ENCODE results near the gene EPAS1. TPM values are rescaled to one million over a fixed set of nuclear protein-coding genes. Genes with fewer than 3 reads are reported as not detected.

Gene EPAS1
- total RNA-seq, 2 experiments from 2014 or later, result 12.6 to 16.0 TPM

DNA sequence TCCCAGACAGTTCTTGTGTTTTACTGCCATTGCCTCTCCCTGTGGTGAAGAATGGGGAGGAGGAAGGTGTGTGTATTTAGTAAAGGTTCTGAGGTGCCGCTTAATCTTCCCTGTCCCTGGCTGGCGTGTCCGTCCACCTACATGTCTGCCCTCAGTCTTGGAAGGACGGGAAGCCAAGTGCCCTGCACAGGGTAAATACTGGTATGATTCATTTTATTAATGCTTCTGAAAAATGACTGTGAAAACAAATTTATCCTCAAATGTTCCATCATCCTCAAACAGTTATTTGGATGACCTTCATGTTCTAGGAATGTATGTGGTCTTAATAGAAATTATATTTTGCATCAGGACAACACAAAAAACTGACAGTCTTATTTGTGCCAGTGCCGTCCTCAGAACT lies 6.6 kb downstream of the EPAS1 start:
- POLR2A ChIA-PET, result interaction anchor here (0.8 kb wide), 1 partner anchor 65 kb away, joined by 3 read pairs; no protein-coding TSS in a partner anchor
- no peak for ATAC-seq
- Mint-ChIP-seq H3K27me3 (peaks cover 43% of the 10 kb centered on the region), H3K4me1 (peaks cover 34% of the 10 kb centered on the region), H3K27ac (no peak overlapping the region), H3K4me3 (no peak overlapping the region), H3K9me3 (ENCODE audit: low read depth) (no peaks in the 10 kb centered on the region), H3K36me3 (ENCODE audit: low read depth) (no peaks in the 10 kb centered on the region)
- intact Hi-C loops (cut with DNase I, micrococcal nuclease), result no loop called here
- CTCF ChIA-PET, result interaction anchor here (0.5 to 1.0 kb wide), 2 partner anchors 109 to 241 kb away, joined by 3 to 4 read pairs; no protein-coding TSS in a partner anchor
- DNase-seq, result no peak

- H3K4me1 Mint-ChIP-seq, result peaks cover 27% of the 10 kb centered on the region
- no peak overlapping the region for H3K27ac Mint-ChIP-seq
- intact Hi-C loops (cut with DNase I, micrococcal nuclease), result no loop called here
- CTCF ChIA-PET, result interaction anchor here (0.6 to 0.7 kb wide), 2 partner anchors 123 to 201 kb away, joined by 3 read pairs; no protein-coding TSS in a partner anchor
- DNase-seq, result no peak
- no peaks in the 10 kb centered on the region for H3K9me3 Mint-ChIP-seq (ENCODE audit: low read depth)
- peaks cover 39% of the 10 kb centered on the region for H3K27me3 Mint-ChIP-seq
- no peaks in the 10 kb centered on the region for H3K36me3 Mint-ChIP-seq (ENCODE audit: low read depth)
- no peak overlapping the region for H3K4me3 Mint-ChIP-seq
- ATAC-seq, result no peak
- POLR2A ChIA-PET, result no interaction called here
These were observed 7.4 kb downstream of the EPAS1 start for GRCh38 chr2:46304635-46305034.

GRCh38 chr2:46305187-46305586 lies 8.0 kb downstream of the EPAS1 start:
- intact Hi-C loops (cut with DNase I, micrococcal nuclease), result no loop called here
- no peak for ATAC-seq
- no peak for DNase-seq
- POLR2A ChIA-PET, result no interaction called here
- Mint-ChIP-seq H3K27me3 (peaks cover 33% of the 10 kb centered on the region), H3K27ac (no peak overlapping the region), H3K36me3 (ENCODE audit: low read depth) (no peaks in the 10 kb centered on the region), H3K4me3 (no peak overlapping the region), H3K4me1 (peaks cover 27% of the 10 kb centered on the region), H3K9me3 (ENCODE audit: low read depth) (no peaks in the 10 kb centered on the region)
- CTCF ChIA-PET, result interaction anchor here (0.7 kb wide), 1 partner anchor 124 kb away, joined by 3 read pairs; no protein-coding TSS in a partner anchor

- ChIA-PET CTCF (no interaction called here), POLR2A (no interaction called here)
- Mint-ChIP-seq H3K36me3 (ENCODE audit: low read depth) (no peaks in the 10 kb centered on the region), H3K9me3 (ENCODE audit: low read depth) (no peaks in the 10 kb centered on the region), H3K27me3 (peaks cover 27% of the 10 kb centered on the region), H3K27ac (no peak overlapping the region), H3K4me3 (no peak overlapping the region), H3K4me1 (peaks cover 27% of the 10 kb centered on the region)
- ATAC-seq (peak; percentile 57), DNase-seq (peak; percentile 16)
- intact Hi-C loops (cut with DNase I, micrococcal nuclease), result no loop called here
These were observed 8.6 kb downstream of the EPAS1 start for GRCh38 chr2:46305767-46306166.

- Mint-ChIP-seq H3K27me3 (peaks cover 24% of the 10 kb centered on the region), H3K9me3 (ENCODE audit: low read depth) (no peaks in the 10 kb centered on the region), H3K27ac (no peak overlapping the region), H3K36me3 (ENCODE audit: low read depth) (no peaks in the 10 kb centered on the region), H3K4me1 (peaks cover 27% of the 10 kb centered on the region), H3K4me3 (no peak overlapping the region)
- intact Hi-C loops (cut with DNase I, micrococcal nuclease), result no loop called here
- DNase-seq (no peak), ATAC-seq (no peak)
- ChIA-PET CTCF (no interaction called here), POLR2A (no interaction called here)
These were observed 9.1 kb downstream of the EPAS1 start for GRCh38 chr2:46306330-46306751.

- ChIA-PET POLR2A (no interaction called here), CTCF (interaction anchor here (1.1 kb wide), 1 partner anchor 227 kb away, joined by 3 read pairs; no protein-coding TSS in a partner anchor)
- Mint-ChIP-seq H3K4me1 (peaks cover 27% of the 10 kb centered on the region), H3K27ac (no peak overlapping the region), H3K36me3 (ENCODE audit: low read depth) (no peaks in the 10 kb centered on the region), H3K4me3 (no peak overlapping the region), H3K9me3 (ENCODE audit: low read depth) (no peaks in the 10 kb centered on the region), H3K27me3 (peaks cover 24% of the 10 kb centered on the region)
- intact Hi-C loops (cut with DNase I, micrococcal nuclease), result no loop called here
- ATAC-seq (no peak), DNase-seq (no peak)
These were observed 9.9 kb downstream of the EPAS1 start for GRCh38 chr2:46306988-46307655.

GRCh38 chr2:46308081-46308480 lies 10.9 kb downstream of the EPAS1 start:
- Mint-ChIP-seq H3K9me3 (ENCODE audit: low read depth) (no peaks in the 10 kb centered on the region), H3K4me3 (no peak overlapping the region), H3K27me3 (peaks cover 20% of the 10 kb centered on the region), H3K27ac (no peak overlapping the region), H3K4me1 (peaks cover 27% of the 10 kb centered on the region), H3K36me3 (ENCODE audit: low read depth) (no peaks in the 10 kb centered on the region)
- ATAC-seq (no peak), DNase-seq (no peak)
- intact Hi-C loops (cut with DNase I, micrococcal nuclease), result no loop called here
- CTCF ChIA-PET, result interaction anchor here (1.1 kb wide), 1 partner anchor 228 kb away, joined by 3 read pairs; no protein-coding TSS in a partner anchor
- POLR2A ChIA-PET, result interaction anchor here (0.6 kb wide), 1 partner anchor 1640 kb away, joined by 3 read pairs; no protein-coding TSS in a partner anchor

GRCh38 chr2:46308629-46309028 lies 11.4 kb downstream of the EPAS1 start:
- CTCF ChIA-PET, result no interaction called here

GRCh38 chr2:46309052-46309953 lies 12.1 kb downstream of the EPAS1 start:
- peaks cover 15% of the 10 kb centered on the region for H3K4me1 Mint-ChIP-seq
- H3K9me3 Mint-ChIP-seq (ENCODE audit: low read depth), result no peaks in the 10 kb centered on the region
- ChIA-PET CTCF (no interaction called here), POLR2A (no interaction called here)
- H3K4me3 Mint-ChIP-seq, result no peak overlapping the region
- peaks cover 9% of the 10 kb centered on the region for H3K27me3 Mint-ChIP-seq
- DNase-seq (no peak), ATAC-seq (no peak)
- no peaks in the 10 kb centered on the region for H3K36me3 Mint-ChIP-seq (ENCODE audit: low read depth)
- intact Hi-C loops (cut with DNase I, micrococcal nuclease), result no loop called here
- H3K27ac Mint-ChIP-seq, result no peak overlapping the region

More at GRCh38 chr2:46308629-46309028, 11.4 kb downstream of the EPAS1 start:
- Mint-ChIP-seq H3K36me3 (ENCODE audit: low read depth) (no peaks in the 10 kb centered on the region), H3K9me3 (ENCODE audit: low read depth) (no peaks in the 10 kb centered on the region), H3K27ac (no peak overlapping the region), H3K4me3 (no peak overlapping the region), H3K4me1 (peaks cover 22% of the 10 kb centered on the region), H3K27me3 (peaks cover 14% of the 10 kb centered on the region)
- intact Hi-C loops (cut with DNase I, micrococcal nuclease), result no loop called here
- POLR2A ChIA-PET, result interaction anchor here (0.6 kb wide), 1 partner anchor 1640 kb away, joined by 3 read pairs; no protein-coding TSS in a partner anchor
- ATAC-seq, result no peak
- no peak for DNase-seq

GRCh38 chr2:46310446-46310845 lies 13.2 kb downstream of the EPAS1 start:
- intact Hi-C loops (cut with DNase I, micrococcal nuclease), result no loop called here
- ATAC-seq (no peak), DNase-seq (no peak)
- H3K4me3 Mint-ChIP-seq, result no peak overlapping the region
- ChIA-PET CTCF (no interaction called here), POLR2A (no interaction called here)
- H3K9me3 Mint-ChIP-seq (ENCODE audit: low read depth), result no peaks in the 10 kb centered on the region
- no peak overlapping the region for H3K27ac Mint-ChIP-seq
- H3K27me3 Mint-ChIP-seq, result peaks cover 7% of the 10 kb centered on the region
- peaks cover 14% of the 10 kb centered on the region for H3K4me1 Mint-ChIP-seq
- no peaks in the 10 kb centered on the region for H3K36me3 Mint-ChIP-seq (ENCODE audit: low read depth)

DNA sequence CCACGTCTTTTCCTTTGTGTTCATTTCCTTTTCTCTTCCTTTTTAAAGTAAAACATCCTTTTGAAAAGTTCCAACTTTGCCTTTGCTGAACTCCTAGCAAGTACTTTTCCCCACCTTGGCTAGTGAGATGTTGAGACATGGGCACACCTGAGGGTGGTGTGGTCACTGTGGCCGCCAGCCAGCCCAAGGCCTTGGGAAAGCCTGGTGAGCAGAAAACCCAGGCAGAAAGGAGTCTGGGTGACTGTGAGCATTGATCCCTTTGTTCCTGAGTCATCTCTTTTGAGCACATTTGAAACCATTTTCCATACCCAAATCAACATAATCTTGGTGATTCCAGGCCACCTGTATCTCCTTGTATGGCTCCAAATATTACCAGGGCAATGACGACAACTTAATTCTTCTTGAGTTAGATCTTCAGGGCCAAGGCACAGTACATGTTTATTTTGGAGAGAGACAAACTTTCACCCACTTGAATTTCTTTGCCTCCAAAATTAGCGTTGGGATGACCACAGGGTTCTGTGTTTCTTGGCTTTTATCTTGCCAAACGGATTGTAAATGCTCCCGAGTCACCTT lies 14.5 kb downstream of the EPAS1 start:
- Mint-ChIP-seq H3K9me3 (ENCODE audit: low read depth) (no peaks in the 10 kb centered on the region), H3K4me1 (peaks cover 12% of the 10 kb centered on the region), H3K27ac (no peak overlapping the region), H3K36me3 (ENCODE audit: low read depth) (no peaks in the 10 kb centered on the region), H3K4me3 (no peak overlapping the region), H3K27me3 (peaks cover 7% of the 10 kb centered on the region)
- POLR2A ChIA-PET, result no interaction called here
- CTCF ChIA-PET, result no interaction called here
- no peak for ATAC-seq
- no peak for DNase-seq
- intact Hi-C loops (cut with DNase I, micrococcal nuclease), result no loop called here

Measured in activated CD4-positive, alpha-beta T cell treated with anti-CD3 and anti-CD28 coated beads for 36 hours (primary cell).